Astrocyte (in vitro differentiated cells and primary cell): ENCODE measurements around the gene PADI6. TPM values are rescaled to one million over a fixed set of nuclear protein-coding genes. Genes with fewer than 3 reads are reported as not detected.

Source experiments
- DNase-seq: peaks from one replicate; pipeline ENCODE4 v3.0.0-alpha.2; 2010; ENCODE audit warnings: low read depth
- FAIRE-seq: peaks from 2 replicates; lab custom pipeline; 2011; peaks lifted over from hg19 to GRCh38; lab: Jason Lieb, UNC
- H2AFZ ChIP-seq: 2 replicates; pipeline ENCODE4 v1.6.0; 2012; ENCODE audit warnings: low read depth, low read length, inconsistent platforms
- H3K27ac ChIP-seq: 2 replicates; pipeline ENCODE4 v1.5.1; 2011; ENCODE audit warnings: low read depth, low read length, inconsistent platforms
- H3K27me3 ChIP-seq: 2 replicates; pipeline ENCODE4 v1.6.0; 2011; ENCODE audit warnings: low read length, inconsistent platforms; ENCODE audit not compliant: insufficient read depth
- H3K36me3 ChIP-seq: 2 replicates; pipeline ENCODE4 v1.5.1; 2011; ENCODE audit warnings: low read length, inconsistent platforms; ENCODE audit not compliant: insufficient read depth
- H3K4me1 ChIP-seq: 2 replicates; pipeline ENCODE4 v1.5.1; 2011; ENCODE audit warnings: low read length, inconsistent platforms; ENCODE audit not compliant: insufficient read depth
- H3K4me2 ChIP-seq: 2 replicates; pipeline ENCODE4 v1.6.0; 2012; ENCODE audit warnings: low read length, inconsistent platforms
- H3K4me3 ChIP-seq: 2 replicates; pipeline ENCODE4 v1.5.1; 2011; ENCODE audit warnings: low read depth, mild to moderate bottlenecking, low read length, inconsistent platforms; ENCODE audit not compliant: insufficient read depth
- H3K79me2 ChIP-seq: 2 replicates; pipeline ENCODE4 v1.6.0; 2012; ENCODE audit warnings: mild to moderate bottlenecking, low read length, inconsistent platforms; ENCODE audit not compliant: insufficient read depth
- H3K9ac ChIP-seq: 2 replicates; pipeline ENCODE4 v1.6.0; 2012; ENCODE audit warnings: mild to moderate bottlenecking, low read length, inconsistent platforms
- H3K9me3 ChIP-seq: 2 replicates; pipeline ENCODE4 v1.5.1; 2012; ENCODE audit warnings: low read depth, mild to moderate bottlenecking, low read length, inconsistent platforms; ENCODE audit not compliant: insufficient read depth
- H4K20me1 ChIP-seq: 2 replicates; pipeline ENCODE4 v1.6.0; 2012; ENCODE audit warnings: low read length, inconsistent platforms; ENCODE audit not compliant: insufficient read depth
- H3K27ac Mint-ChIP-seq: one replicate; pipeline ENCODE4 v1.8.0; 2021; ENCODE audit warnings: mild to moderate bottlenecking, mixed read lengths; ENCODE audit not compliant: unreplicated experiment
- H3K27me3 Mint-ChIP-seq: one replicate; pipeline ENCODE4 v1.8.0; 2021; ENCODE audit warnings: low read depth, mixed read lengths; ENCODE audit not compliant: unreplicated experiment
- H3K36me3 Mint-ChIP-seq: one replicate; pipeline ENCODE4 v1.8.0; 2021; ENCODE audit warnings: low read depth, mixed read lengths; ENCODE audit not compliant: unreplicated experiment
- H3K4me1 Mint-ChIP-seq: one replicate; pipeline ENCODE4 v1.8.0; 2021; ENCODE audit warnings: low read depth, mixed read lengths; ENCODE audit not compliant: unreplicated experiment
- H3K4me3 Mint-ChIP-seq: one replicate; pipeline ENCODE4 v1.8.0; 2021; ENCODE audit warnings: mild to moderate bottlenecking, moderate library complexity, mixed read lengths; ENCODE audit not compliant: unreplicated experiment
- H3K9me3 Mint-ChIP-seq: one replicate; pipeline ENCODE4 v1.8.0; 2021; ENCODE audit warnings: mild to moderate bottlenecking, mixed read lengths; ENCODE audit not compliant: unreplicated experiment
- CTCF ChIP-seq: IDR thresholded peaks from 2 replicates; pipeline ENCODE4 v1.5.1; 2011; ENCODE audit warnings: low read depth, mild to moderate bottlenecking, inconsistent platforms, low read length, moderate library complexity; ENCODE audit not compliant: insufficient read depth
- EZH2 ChIP-seq: IDR thresholded peaks from 2 replicates; pipeline ENCODE4 v1.6.1; 2012; ENCODE audit warnings: mild to moderate bottlenecking, low read length, inconsistent platforms; ENCODE audit not compliant: insufficient read depth
- total RNA-seq: library from RNA; stranded (reverse); gene quantifications from 2 replicates; pipeline ENCODE4 v1.2.1, GENCODE V29; 2021

The PADI6 gene
- total RNA-seq, 1 donor from 2014 or later, result not detected

GRCh38 chr1:17370618-17371017, 1.4 kb upstream of the PADI6 start:
- H3K27ac Mint-ChIP-seq, result no peak overlapping the region
- H3K27ac ChIP-seq, result no peak overlapping the region
- no peak overlapping the region for H2AFZ ChIP-seq
- H3K4me1 Mint-ChIP-seq, result peaks cover 2% of the 10 kb centered on the region
- H3K9ac ChIP-seq, result no peak overlapping the region
- no peak overlapping the region for H3K4me2 ChIP-seq
- H3K36me3 Mint-ChIP-seq, result no peaks in the 10 kb centered on the region
- H3K9me3 ChIP-seq, result no peaks in the 10 kb centered on the region
- no peaks in the 10 kb centered on the region for H3K27me3 ChIP-seq
- TF ChIP-seq CTCF (peak; percentile 18), EZH2 (no peak)
- no peak for DNase-seq
- no peaks in the 10 kb centered on the region for H4K20me1 ChIP-seq
- H3K9me3 Mint-ChIP-seq, result peaks cover 4% of the 10 kb centered on the region
- no peaks in the 10 kb centered on the region for H3K79me2 ChIP-seq
- no peaks in the 10 kb centered on the region for H3K36me3 ChIP-seq
- FAIRE-seq, result no peak
- H3K4me1 ChIP-seq, result peaks cover 9% of the 10 kb centered on the region
- no peak overlapping the region for H3K4me3 Mint-ChIP-seq
- H3K27me3 Mint-ChIP-seq, result peaks cover 24% of the 10 kb centered on the region
- no peak overlapping the region for H3K4me3 ChIP-seq

GRCh38 chr1:17372955-17373354, 959 bp downstream of the PADI6 start:
- Histone ChIP-seq H3K4me2 (no peak overlapping the region), H3K9me3 (no peaks in the 10 kb centered on the region), H2AFZ (no peak overlapping the region), H3K9ac (no peak overlapping the region), H3K4me1 (peaks cover 9% of the 10 kb centered on the region), H3K27ac (no peak overlapping the region), H3K4me3 (no peak overlapping the region), H4K20me1 (no peaks in the 10 kb centered on the region), H3K79me2 (no peaks in the 10 kb centered on the region), H3K27me3 (peaks cover 6% of the 10 kb centered on the region), H3K36me3 (no peaks in the 10 kb centered on the region)
- Mint-ChIP-seq H3K27ac (no peak overlapping the region), H3K9me3 (no peaks in the 10 kb centered on the region), H3K4me1 (peaks cover 2% of the 10 kb centered on the region), H3K27me3 (peaks cover 24% of the 10 kb centered on the region), H3K4me3 (no peak overlapping the region), H3K36me3 (no peaks in the 10 kb centered on the region)
- TF ChIP-seq CTCF (no peak), EZH2 (no peak)
- DNase-seq (no peak), FAIRE-seq (no peak)

GRCh38 chr1:17375651-17376050, 3.7 kb downstream of the PADI6 start:
- FAIRE-seq, result no peak
- H3K4me3 ChIP-seq, result no peak overlapping the region
- peaks cover 4% of the 10 kb centered on the region for H3K9me3 Mint-ChIP-seq
- no peaks in the 10 kb centered on the region for H4K20me1 ChIP-seq
- H3K36me3 ChIP-seq, result no peaks in the 10 kb centered on the region
- no peaks in the 10 kb centered on the region for H3K4me1 Mint-ChIP-seq
- H3K27ac ChIP-seq, result no peak overlapping the region
- no peak overlapping the region for H3K27ac Mint-ChIP-seq
- no peaks in the 10 kb centered on the region for H3K9me3 ChIP-seq
- H3K36me3 Mint-ChIP-seq, result no peaks in the 10 kb centered on the region
- peaks cover 12% of the 10 kb centered on the region for H3K27me3 ChIP-seq
- no peak for TF ChIP-seq EZH2
- no peak for TF ChIP-seq CTCF
- H3K9ac ChIP-seq, result no peak overlapping the region
- H3K27me3 Mint-ChIP-seq, result peaks cover 35% of the 10 kb centered on the region
- no peak for DNase-seq
- H3K79me2 ChIP-seq, result no peaks in the 10 kb centered on the region
- H3K4me2 ChIP-seq, result no peak overlapping the region
- no peak overlapping the region for H3K4me3 Mint-ChIP-seq
- no peak overlapping the region for H2AFZ ChIP-seq
- H3K4me1 ChIP-seq, result no peaks in the 10 kb centered on the region
